ENCODE data around the gene IGSF6.
A peak's percentile ranks its signal among the peaks of the same experiment; 100 is the strongest.

The IGSF6 gene

DNA sequence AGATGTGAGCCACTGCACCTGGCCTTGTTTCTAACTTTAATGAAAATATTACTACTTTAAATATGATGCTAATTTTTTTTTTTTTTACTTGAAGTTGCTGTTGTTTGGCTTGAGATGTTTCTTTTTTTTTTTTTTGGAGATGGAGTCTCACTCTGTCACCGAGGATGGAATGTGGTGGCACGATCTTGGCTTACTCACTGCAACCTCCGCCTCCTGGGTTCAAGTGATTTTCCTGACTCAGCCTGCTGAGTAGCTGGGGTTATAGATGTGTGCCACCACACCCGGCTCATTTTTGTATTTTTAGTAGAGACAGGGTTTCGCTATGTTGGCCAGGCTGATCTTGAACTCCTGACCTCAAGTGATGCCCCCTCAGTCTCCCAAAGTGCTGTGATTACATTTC, 23.6 kb downstream of the IGSF6 start:
- Mint-ChIP-seq H3K36me3 (ENCODE audit: low read depth) (peaks cover 32% of the 10 kb centered on the region), H3K27me3 (ENCODE audit: low read depth) (no peaks in the 10 kb centered on the region), H3K27ac (no peak overlapping the region), H3K4me3 (no peak overlapping the region), H3K9me3 (peaks cover 2% of the 10 kb centered on the region), H3K4me1 (ENCODE audit: low read depth) (peaks cover 15% of the 10 kb centered on the region)

DNA sequence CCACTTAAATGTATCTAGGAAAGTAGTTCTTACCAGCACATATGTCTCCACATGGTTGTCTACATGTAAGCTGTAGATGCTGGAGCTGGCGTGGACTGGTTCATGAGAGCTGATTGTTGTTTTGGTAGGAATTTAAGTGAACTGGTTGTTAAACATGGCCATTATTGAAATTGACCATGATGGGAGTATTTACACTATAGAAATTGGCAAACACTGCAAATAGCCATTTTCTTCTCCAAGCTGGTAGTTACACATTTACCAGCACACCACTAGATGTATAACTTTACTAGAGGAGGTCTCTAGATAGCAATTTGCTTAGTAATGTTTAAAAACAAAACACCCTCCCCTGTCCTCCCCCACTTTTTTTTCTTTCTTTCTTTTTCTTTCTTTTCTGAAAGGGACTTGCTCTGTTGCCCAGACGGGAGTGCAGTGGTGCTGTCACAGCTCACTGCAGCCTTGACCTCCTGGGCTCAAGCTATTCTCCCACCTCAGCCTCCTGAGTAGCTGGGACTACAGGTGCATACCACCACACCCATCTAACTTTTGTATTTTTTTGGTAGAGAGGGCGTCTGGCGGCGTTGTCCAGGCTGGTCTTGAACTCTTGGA, 24.2 kb downstream of the IGSF6 start:
- peaks cover 17% of the 10 kb centered on the region for H3K4me1 Mint-ChIP-seq (ENCODE audit: low read depth)
- no peaks in the 10 kb centered on the region for H3K27me3 Mint-ChIP-seq (ENCODE audit: low read depth)
- H3K4me3 Mint-ChIP-seq, result no peak overlapping the region
- peaks cover 32% of the 10 kb centered on the region for H3K36me3 Mint-ChIP-seq (ENCODE audit: low read depth)
- H3K9me3 Mint-ChIP-seq, result peaks cover 2% of the 10 kb centered on the region
- H3K27ac Mint-ChIP-seq, result no peak overlapping the region

DNA sequence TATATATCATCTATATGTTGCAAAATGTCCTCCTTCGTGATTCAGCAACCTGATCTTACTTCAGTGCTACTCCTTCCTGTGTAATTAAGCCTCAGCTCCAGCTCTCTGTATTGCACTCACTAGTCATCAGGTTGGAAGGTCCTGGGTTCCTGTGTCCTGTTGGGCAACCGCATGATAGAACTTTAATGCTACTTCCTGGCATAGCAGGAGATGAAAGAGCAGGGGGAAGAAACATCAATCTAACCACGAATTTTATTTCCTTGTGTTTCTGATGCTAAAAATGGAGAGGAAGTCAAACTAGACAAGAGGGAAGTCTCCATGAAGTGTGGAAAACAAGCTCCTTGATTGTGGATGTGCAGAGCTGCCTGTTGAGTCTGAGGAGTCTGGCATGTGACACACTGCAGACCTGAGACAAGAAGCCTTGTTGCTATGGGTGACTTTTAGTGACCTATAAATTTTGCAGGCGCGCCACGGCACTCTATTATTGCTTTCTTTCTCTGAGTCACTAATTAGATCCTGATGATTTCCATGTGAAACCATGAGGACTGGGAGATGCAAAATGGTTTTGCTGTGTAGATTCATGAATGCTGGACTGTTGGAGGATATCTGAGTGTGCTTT, 25.6 kb downstream of the IGSF6 start:
- H3K4me3 Mint-ChIP-seq, result peak overlapping the region; percentile 15
- no peaks in the 10 kb centered on the region for H3K27me3 Mint-ChIP-seq (ENCODE audit: low read depth)
- H3K9me3 Mint-ChIP-seq, result peaks cover 2% of the 10 kb centered on the region
- H3K27ac Mint-ChIP-seq, result peak overlapping the region; percentile 65
- H3K4me1 Mint-ChIP-seq (ENCODE audit: low read depth), result peaks cover 20% of the 10 kb centered on the region
- H3K36me3 Mint-ChIP-seq (ENCODE audit: low read depth), result peaks cover 30% of the 10 kb centered on the region

DNA sequence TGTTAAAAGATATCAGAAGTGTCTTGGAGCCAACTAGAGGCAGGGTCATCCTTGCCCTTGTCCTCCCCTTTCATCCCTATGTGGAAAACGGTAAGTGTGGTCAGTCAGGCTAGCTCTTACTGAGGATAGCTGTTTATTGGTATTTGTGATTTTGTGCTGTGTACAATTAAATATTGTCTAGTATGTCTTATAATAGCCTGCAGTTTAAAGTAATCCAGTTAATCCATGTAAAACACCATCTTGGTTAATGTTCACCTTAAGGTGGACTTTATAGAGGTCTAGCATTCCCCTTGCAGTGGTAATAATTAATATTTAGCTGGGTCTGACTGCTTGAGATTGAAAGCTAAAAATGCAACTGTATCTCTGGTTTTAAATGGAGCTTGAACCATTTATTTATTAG, 27.4 kb downstream of the IGSF6 start:
- Mint-ChIP-seq H3K27me3 (ENCODE audit: low read depth) (no peaks in the 10 kb centered on the region), H3K4me3 (no peak overlapping the region), H3K4me1 (ENCODE audit: low read depth) (peaks cover 22% of the 10 kb centered on the region), H3K36me3 (ENCODE audit: low read depth) (peaks cover 30% of the 10 kb centered on the region), H3K27ac (no peak overlapping the region), H3K9me3 (peaks cover 2% of the 10 kb centered on the region)

DNA sequence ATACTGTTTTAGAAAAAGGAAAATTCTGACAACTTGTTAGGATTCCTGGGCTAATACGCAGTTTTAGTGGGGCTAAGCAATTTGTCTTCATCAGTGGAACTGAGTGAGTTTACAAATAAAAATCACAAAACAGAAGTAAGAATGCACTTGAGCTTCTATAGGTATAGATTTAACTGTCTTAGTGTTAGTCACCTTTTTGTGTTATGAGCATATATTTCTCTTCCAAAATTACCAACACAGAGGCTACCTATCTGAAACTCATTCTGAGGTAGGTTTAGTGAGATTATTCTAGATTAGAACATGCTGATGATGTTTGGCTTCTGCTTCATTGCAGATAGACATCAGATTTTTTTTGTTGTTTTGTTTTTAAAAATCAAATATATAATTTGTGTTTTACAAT, 29.9 kb downstream of the IGSF6 start:
- Mint-ChIP-seq H3K9me3 (no peaks in the 10 kb centered on the region), H3K36me3 (ENCODE audit: low read depth) (peaks cover 23% of the 10 kb centered on the region), H3K27ac (no peak overlapping the region), H3K27me3 (ENCODE audit: low read depth) (no peaks in the 10 kb centered on the region), H3K4me3 (no peak overlapping the region), H3K4me1 (ENCODE audit: low read depth) (peaks cover 31% of the 10 kb centered on the region)

DNA sequence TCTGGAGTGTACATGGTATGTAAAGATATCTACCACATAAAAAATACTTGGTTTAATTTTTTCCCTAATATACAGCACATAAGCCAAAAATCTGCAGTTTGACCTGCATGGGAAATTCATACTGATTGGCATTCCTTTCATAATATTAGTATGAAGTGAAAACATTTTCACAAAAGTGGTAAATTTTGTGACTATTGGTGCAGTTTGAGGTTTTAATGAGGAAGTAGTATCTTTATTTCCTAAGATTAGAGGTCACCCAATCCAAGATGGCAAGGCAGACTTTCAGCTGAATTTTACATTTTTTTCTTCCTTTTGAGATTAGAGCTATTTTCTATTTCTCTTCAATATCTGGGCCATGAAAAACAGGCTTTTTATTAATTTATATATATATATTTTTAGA, 31.8 kb downstream of the IGSF6 start:
- Mint-ChIP-seq H3K4me1 (ENCODE audit: low read depth) (peaks cover 29% of the 10 kb centered on the region), H3K9me3 (no peaks in the 10 kb centered on the region), H3K36me3 (ENCODE audit: low read depth) (peaks cover 15% of the 10 kb centered on the region), H3K4me3 (no peak overlapping the region), H3K27ac (no peak overlapping the region), H3K27me3 (ENCODE audit: low read depth) (no peaks in the 10 kb centered on the region)

DNA sequence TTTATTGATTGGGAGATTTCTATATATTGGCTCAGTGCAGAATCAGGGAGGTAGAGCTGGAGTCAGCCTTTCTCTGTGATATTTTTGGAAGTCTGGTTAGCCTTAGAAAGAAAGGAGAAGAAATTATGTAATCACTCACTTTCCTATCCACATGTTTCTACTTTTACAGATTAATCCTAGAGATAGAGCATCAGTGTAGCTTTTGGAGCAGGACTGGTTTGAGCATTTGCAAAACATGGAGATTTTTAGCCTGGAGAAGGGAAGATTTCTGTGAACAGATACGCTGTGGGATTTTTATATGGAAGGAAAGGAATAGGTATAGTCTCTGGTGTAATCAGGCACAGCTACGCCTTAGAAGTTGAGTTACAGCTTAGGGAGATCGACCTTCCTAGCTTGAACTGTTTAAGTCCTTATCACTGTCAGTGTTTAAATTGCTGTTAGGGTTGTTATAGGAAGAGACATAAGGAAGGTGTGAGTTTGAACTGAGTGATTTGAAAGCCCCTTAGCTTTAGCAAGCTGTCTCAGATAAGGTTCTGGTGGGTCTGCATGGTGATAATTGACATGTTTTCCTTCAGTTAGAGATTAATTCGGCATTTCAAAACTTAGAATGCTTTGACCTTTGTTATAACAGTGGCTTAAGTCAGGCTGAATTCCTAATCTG, 32.5 kb downstream of the IGSF6 start:
- Mint-ChIP-seq H3K4me3 (no peak overlapping the region), H3K9me3 (no peaks in the 10 kb centered on the region), H3K4me1 (ENCODE audit: low read depth) (peaks cover 29% of the 10 kb centered on the region), H3K36me3 (ENCODE audit: low read depth) (peaks cover 13% of the 10 kb centered on the region), H3K27me3 (ENCODE audit: low read depth) (no peaks in the 10 kb centered on the region), H3K27ac (no peak overlapping the region)

DNA sequence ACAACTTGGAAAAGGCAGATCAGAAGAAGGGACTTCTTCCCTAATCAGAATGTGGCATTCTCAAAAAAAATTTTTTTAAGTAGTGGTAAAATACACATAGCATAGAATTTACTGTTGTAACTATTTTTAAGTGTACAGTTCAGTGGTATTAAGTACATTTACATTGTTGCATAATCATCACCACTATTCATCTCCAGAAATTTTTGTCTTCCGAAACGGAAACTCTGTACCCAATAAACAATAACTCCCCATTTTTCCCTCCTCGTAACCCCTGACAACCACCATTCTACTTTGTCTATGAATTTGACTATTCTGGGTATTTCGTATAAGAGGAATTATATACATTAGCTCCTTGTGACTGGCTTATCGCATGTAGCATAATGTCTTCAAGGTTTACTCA, 34.1 kb downstream of the IGSF6 start:
- H3K4me3 Mint-ChIP-seq, result no peak overlapping the region

DNA sequence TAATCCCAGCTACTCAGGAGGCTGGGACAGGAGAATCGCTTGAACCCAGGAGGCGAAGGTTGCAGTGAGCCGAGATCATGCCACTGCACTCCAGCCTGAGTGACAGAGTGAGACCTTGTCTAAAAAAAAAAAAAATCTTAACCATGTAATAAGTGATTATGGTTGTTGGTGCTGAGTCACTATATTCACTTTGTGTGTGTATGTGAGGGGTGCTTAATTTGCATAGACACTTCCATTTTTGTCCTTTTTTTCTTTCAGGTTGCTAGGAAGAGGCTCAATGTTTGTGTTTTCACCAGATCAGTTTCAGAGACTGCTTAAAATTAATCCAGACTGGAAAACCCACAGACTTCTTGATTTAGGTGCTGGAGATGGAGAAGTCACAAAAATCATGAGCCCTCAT, 34.8 kb downstream of the IGSF6 start:
- Mint-ChIP-seq H3K9me3 (no peaks in the 10 kb centered on the region), H3K4me3 (no peak overlapping the region), H3K4me1 (ENCODE audit: low read depth) (peaks cover 27% of the 10 kb centered on the region), H3K27ac (no peak overlapping the region), H3K36me3 (ENCODE audit: low read depth) (peaks cover 15% of the 10 kb centered on the region), H3K27me3 (ENCODE audit: low read depth) (no peaks in the 10 kb centered on the region)

More for the DNA sequence above, 34.1 kb downstream of the IGSF6 start:
- no peaks in the 10 kb centered on the region for H3K9me3 Mint-ChIP-seq
- H3K36me3 Mint-ChIP-seq (ENCODE audit: low read depth), result peaks cover 12% of the 10 kb centered on the region
- peaks cover 27% of the 10 kb centered on the region for H3K4me1 Mint-ChIP-seq (ENCODE audit: low read depth)
- no peak overlapping the region for H3K27ac Mint-ChIP-seq
- no peaks in the 10 kb centered on the region for H3K27me3 Mint-ChIP-seq (ENCODE audit: low read depth)

DNA sequence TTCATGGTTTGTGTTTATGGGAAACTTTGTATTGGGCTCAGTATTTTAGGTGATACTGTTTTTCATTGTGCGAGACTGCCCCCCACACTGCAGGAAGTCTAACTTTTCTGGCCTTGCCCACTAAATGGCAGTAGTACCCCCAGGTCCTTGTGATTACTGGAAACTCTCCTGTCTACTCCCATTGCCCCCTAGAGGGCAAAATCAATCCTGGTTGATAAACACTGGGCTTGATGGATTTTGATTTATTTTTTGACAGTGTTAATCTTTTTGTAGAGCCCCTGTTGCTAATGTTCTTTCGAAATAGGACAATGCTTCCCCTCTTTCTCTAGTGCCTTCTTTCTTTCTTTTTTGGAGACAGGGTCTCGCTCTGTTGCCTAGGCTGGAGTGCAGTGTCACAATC, 37.5 kb downstream of the IGSF6 start:
- Mint-ChIP-seq H3K27ac (no peak overlapping the region), H3K36me3 (ENCODE audit: low read depth) (peaks cover 15% of the 10 kb centered on the region), H3K27me3 (ENCODE audit: low read depth) (no peaks in the 10 kb centered on the region), H3K4me1 (ENCODE audit: low read depth) (peaks cover 36% of the 10 kb centered on the region), H3K9me3 (no peaks in the 10 kb centered on the region), H3K4me3 (no peak overlapping the region)

DNA sequence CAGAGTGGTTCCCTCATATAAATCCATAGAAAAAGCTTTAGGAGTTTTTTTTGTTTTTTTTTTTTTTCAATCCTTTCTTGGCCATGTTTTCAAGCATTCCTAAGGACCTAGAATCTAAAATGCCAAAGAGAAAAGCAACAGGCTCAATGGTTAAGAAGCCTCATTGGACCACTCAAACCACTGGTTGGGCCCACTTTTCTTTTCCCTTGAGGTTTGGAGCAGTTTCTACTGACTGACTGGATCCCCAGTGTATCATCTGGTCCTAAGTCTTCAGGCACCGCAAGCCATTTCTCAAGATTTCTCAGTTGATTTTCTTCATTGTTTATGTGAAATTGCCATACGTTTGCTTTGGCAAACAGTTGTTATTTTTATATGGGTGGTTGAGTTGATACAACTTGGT, 38.6 kb downstream of the IGSF6 start:
- H3K4me1 Mint-ChIP-seq (ENCODE audit: low read depth), result peaks cover 42% of the 10 kb centered on the region
- no peak overlapping the region for H3K27ac Mint-ChIP-seq
- peaks cover 15% of the 10 kb centered on the region for H3K36me3 Mint-ChIP-seq (ENCODE audit: low read depth)
- no peaks in the 10 kb centered on the region for H3K27me3 Mint-ChIP-seq (ENCODE audit: low read depth)
- no peak overlapping the region for H3K4me3 Mint-ChIP-seq
- no peaks in the 10 kb centered on the region for H3K9me3 Mint-ChIP-seq

DNA sequence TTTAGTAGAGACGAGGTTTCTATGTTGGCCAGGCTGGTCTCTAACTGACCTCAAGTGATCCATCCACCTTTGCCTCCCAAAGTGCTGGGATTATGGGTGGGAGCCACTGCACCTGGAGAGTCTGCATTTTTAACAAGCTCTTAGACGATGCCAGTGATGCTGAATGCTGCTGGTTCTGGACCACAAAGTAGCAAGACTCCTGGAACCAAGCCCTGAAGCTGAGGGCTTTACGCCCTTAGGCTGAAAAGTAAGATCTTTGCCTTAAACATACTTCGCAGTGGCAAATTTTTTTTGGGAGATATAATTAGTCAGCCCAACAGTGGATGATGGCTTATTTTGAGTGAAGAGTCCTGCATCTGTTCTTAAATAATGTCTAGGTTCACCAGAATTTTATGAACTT, 39.0 kb downstream of the IGSF6 start:
- H3K27me3 Mint-ChIP-seq (ENCODE audit: low read depth), result no peaks in the 10 kb centered on the region
- peaks cover 12% of the 10 kb centered on the region for H3K36me3 Mint-ChIP-seq (ENCODE audit: low read depth)
- peaks cover 46% of the 10 kb centered on the region for H3K4me1 Mint-ChIP-seq (ENCODE audit: low read depth)
- H3K4me3 Mint-ChIP-seq, result no peak overlapping the region
- no peak overlapping the region for H3K27ac Mint-ChIP-seq
- H3K9me3 Mint-ChIP-seq, result no peaks in the 10 kb centered on the region

DNA sequence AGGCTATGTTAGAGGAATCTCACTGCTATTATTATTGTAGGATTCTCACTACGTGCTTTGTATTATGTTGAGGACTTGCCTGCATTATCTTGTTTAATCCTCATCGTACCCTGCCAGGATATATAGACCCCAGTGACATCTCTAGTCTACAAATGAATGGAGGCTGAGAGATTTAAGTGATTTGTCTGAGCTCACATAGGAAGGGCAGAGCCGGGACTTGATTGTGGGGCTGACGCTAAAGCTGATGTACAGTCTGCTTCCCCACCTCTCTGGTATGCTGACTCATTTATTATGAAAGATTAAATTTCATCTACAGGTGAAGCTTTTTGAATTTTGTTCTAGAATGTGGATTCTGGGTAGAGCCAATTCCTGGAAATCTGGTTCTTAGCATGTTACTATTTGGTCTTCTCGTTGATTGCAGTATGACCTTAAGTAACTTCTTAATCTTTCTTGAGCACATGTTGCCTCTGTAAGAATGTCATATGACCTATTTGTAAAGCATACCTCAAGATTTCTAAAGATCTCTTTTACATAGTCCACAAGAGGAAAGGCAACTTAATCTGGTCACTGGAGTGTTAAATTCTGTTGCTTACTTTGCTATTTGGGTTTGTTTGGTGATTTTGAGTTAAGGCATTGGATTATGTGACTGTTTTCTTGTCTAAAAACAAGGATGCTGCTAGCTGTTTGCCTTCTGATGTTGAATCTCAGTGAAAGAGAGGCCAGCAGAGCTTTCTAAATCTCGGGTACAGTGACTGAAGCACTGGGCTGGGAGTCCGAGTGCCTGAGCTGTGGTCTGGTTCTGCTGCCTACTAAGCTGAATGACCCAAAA, 40.6 kb downstream of the IGSF6 start:
- Mint-ChIP-seq H3K27ac (peak overlapping the region; percentile 18), H3K4me3 (no peak overlapping the region), H3K4me1 (ENCODE audit: low read depth) (peaks cover 47% of the 10 kb centered on the region)

DNA sequence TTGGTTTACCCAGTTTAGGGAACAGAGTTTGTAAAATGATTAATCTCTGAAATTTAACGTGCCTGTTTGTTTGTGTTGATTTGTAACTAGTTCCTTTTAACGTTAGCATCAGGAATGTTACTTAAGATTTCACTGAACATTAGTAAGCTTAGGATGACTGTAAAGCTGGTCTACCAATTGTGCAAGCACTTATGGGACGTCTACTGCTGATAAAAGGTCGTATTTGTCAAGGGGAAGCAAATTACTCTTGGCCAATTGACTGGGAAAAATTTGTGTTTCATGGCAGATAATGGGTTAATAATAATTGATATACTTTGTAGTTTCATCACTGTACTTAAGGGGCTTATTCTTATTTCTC, 41.2 kb downstream of the IGSF6 start:
- no peak overlapping the region for H3K27ac Mint-ChIP-seq

More for the DNA sequence above, 40.6 kb downstream of the IGSF6 start:
- no peaks in the 10 kb centered on the region for H3K27me3 Mint-ChIP-seq (ENCODE audit: low read depth)
- no peaks in the 10 kb centered on the region for H3K9me3 Mint-ChIP-seq
- H3K36me3 Mint-ChIP-seq (ENCODE audit: low read depth), result peaks cover 9% of the 10 kb centered on the region

More for the DNA sequence above, 41.2 kb downstream of the IGSF6 start:
- Mint-ChIP-seq H3K9me3 (no peaks in the 10 kb centered on the region), H3K4me3 (no peak overlapping the region), H3K4me1 (ENCODE audit: low read depth) (peaks cover 43% of the 10 kb centered on the region), H3K36me3 (ENCODE audit: low read depth) (peaks cover 9% of the 10 kb centered on the region), H3K27me3 (ENCODE audit: low read depth) (no peaks in the 10 kb centered on the region)

Measured in T-helper 1 cell treated with Interleukin-12 subunit alpha and Interleukin-12 subunit beta and Interleukin-4 antibody, amounts not matched to agents 30 μg/mL and 1 μg/mL, for 36 hours (primary cell).